HEK293T (cell line): ENCODE data around the gene AWAT2.

Source experiments
- CTCF ChIA-PET: fragments of 350-600 bp; formaldehyde crosslinking; extraction: SDS; loops from one replicate; lab custom pipeline; 2021; ENCODE audit warnings: antibody characterized with exemption, inconsistent platforms; lab: Yijun Ruan, JAX
- POLR2A ChIA-PET: fragments of 350-600 bp; formaldehyde crosslinking; extraction: SDS; loops from one replicate; lab custom pipeline; 2020; ENCODE audit warnings: antibody characterized with exemption, inconsistent platforms; lab: Yijun Ruan, JAX
- DNase-seq: peaks from one replicate; pipeline ENCODE4 v3.0.0; 2012; ENCODE audit warnings: mixed read lengths; ENCODE audit errors: extremely low spot score
- ARNT ChIP-seq: fragments of 450-650 bp; IDR thresholded peaks from 2 replicates; pipeline ENCODE4 v1.6.1; 2017; ENCODE audit warnings: mild to moderate bottlenecking
- BHLHE40 ChIP-seq: fragments of 450-650 bp; IDR thresholded peaks from 2 replicates; pipeline ENCODE4 v1.6.1; 2016; ENCODE audit warnings: mild to moderate bottlenecking, moderate library complexity, borderline replicate concordance
- CTBP1 ChIP-seq: fragments of 450-650 bp; IDR thresholded peaks from 2 replicates; pipeline ENCODE4 v1.6.1; 2016; ENCODE audit warnings: borderline replicate concordance
- ELF4 ChIP-seq: fragments of 450-650 bp; IDR thresholded peaks from 2 replicates; pipeline ENCODE4 v1.6.1; 2017; ENCODE audit warnings: antibody characterized with exemption
- FOXA1 ChIP-seq: fragments of 450-650 bp; IDR thresholded peaks from 2 replicates; pipeline ENCODE4 v1.6.1; 2016; ENCODE audit warnings: mild to moderate bottlenecking
- FOXK2 ChIP-seq: fragments of 450-650 bp; IDR thresholded peaks from 2 replicates; pipeline ENCODE4 v1.6.1; 2016; ENCODE audit warnings: mild to moderate bottlenecking
- FOXM1 ChIP-seq: fragments of 450-650 bp; IDR thresholded peaks from 2 replicates; pipeline ENCODE4 v1.6.1; 2017; ENCODE audit warnings: mild to moderate bottlenecking, borderline replicate concordance
- HDGF ChIP-seq: fragments of 450-650 bp; IDR thresholded peaks from 2 replicates; pipeline ENCODE4 v1.6.1; 2017; ENCODE audit warnings: antibody characterized with exemption, borderline replicate concordance
- L3MBTL2 ChIP-seq: fragments of 450-650 bp; conservative IDR thresholded peaks from 2 replicates; pipeline ENCODE4 v1.6.1; 2016; ENCODE audit warnings: mild to moderate bottlenecking
- LEF1 ChIP-seq: fragments of 450-650 bp; IDR thresholded peaks from 2 replicates; pipeline ENCODE4 v1.6.1; 2017; ENCODE audit warnings: mild to moderate bottlenecking, borderline replicate concordance
- NFRKB ChIP-seq: fragments of 450-650 bp; IDR thresholded peaks from 2 replicates; pipeline ENCODE4 v1.6.1; 2016; ENCODE audit warnings: mild to moderate bottlenecking, moderate library complexity
- PKNOX1 ChIP-seq: fragments of 450-650 bp; IDR thresholded peaks from 2 replicates; pipeline ENCODE4 v1.6.1; 2016
- SP1 ChIP-seq: fragments of 450-650 bp; IDR thresholded peaks from 2 replicates; pipeline ENCODE4 v1.6.1; 2017
- SUZ12 ChIP-seq: fragments of 450-650 bp; IDR thresholded peaks from 2 replicates; pipeline ENCODE4 v1.6.1; 2016; ENCODE audit warnings: mild to moderate bottlenecking
- TARDBP ChIP-seq: fragments of 450-650 bp; IDR thresholded peaks from 2 replicates; pipeline ENCODE4 v1.6.1; 2016
- ZNF384 ChIP-seq: fragments of 450-650 bp; IDR thresholded peaks from 2 replicates; pipeline ENCODE4 v1.6.1; 2016

Gene AWAT2

GRCh38 chrX:70034646-70035045, 15.1 kb downstream of the AWAT2 start:
- no peak for TF ChIP-seq ZNF384
- TF ChIP-seq FOXA1 = no peak
- no peak for TF ChIP-seq FOXK2
- TF ChIP-seq BHLHE40 = no peak
- no peak for TF ChIP-seq TARDBP
- TF ChIP-seq SP1 = no peak
- no peak for TF ChIP-seq CTBP1
- no peak for TF ChIP-seq NFRKB
- TF ChIP-seq SUZ12 = no peak
- TF ChIP-seq FOXM1 = no peak
- no peak for TF ChIP-seq PKNOX1
- TF ChIP-seq ELF4 = no peak
- no peak for TF ChIP-seq HDGF
- TF ChIP-seq ARNT = no peak
- no peak for TF ChIP-seq L3MBTL2
- TF ChIP-seq LEF1 = no peak
- POLR2A ChIA-PET = no interaction called here
- CTCF ChIA-PET = interaction anchor here (2.9 kb wide), 1 partner anchor 62 kb away, joined by 20 read pairs; no protein-coding TSS in a partner anchor
- DNase-seq = no peak

GRCh38 chrX:70033348-70034051, 16.2 kb downstream of the AWAT2 start:
- POLR2A ChIA-PET = no interaction called here
- TF ChIP-seq FOXK2 (no peak), CTBP1 (no peak), FOXA1 (no peak), ARNT (no peak), L3MBTL2 (no peak), SUZ12 (no peak)
- CTCF ChIA-PET = interaction anchor here (0.7 to 2.9 kb wide), 4 partner anchors 17 to 527 kb away, joined by 3 to 20 read pairs (median 4); no protein-coding TSS in a partner anchor
- peak; percentile 64 for DNase-seq

- TF ChIP-seq L3MBTL2 (no peak), FOXA1 (no peak), LEF1 (no peak), ARNT (no peak), ELF4 (no peak), ZNF384 (no peak), FOXM1 (no peak), NFRKB (no peak), HDGF (no peak), SUZ12 (no peak), FOXK2 (no peak), BHLHE40 (no peak)
- CTCF ChIA-PET = interaction anchor here (0.7 to 2.9 kb wide), 6 partner anchors 17 to 539 kb away, joined by 3 to 20 read pairs (median 4); partner anchors contain the start of gene IGBP1
- POLR2A ChIA-PET = no interaction called here
- no peak for DNase-seq
Observed at GRCh38 chrX:70032792-70033191, 16.9 kb downstream of the AWAT2 start.

- peak; percentile 77 for DNase-seq
Observed at GRCh38 chrX:70030301-70030767, 19.4 kb downstream of the AWAT2 start.

GRCh38 chrX:70029863-70030262, 19.9 kb downstream of the AWAT2 start:
- ChIA-PET CTCF (interaction anchor here (0.5 to 2.6 kb wide), 14 partner anchors 10 to 606 kb away, joined by 3 to 27 read pairs (median 5); partner anchors contain the start of gene IGBP1), POLR2A (interaction anchor here (1.5 to 1.9 kb wide), 2 partner anchors 104 to 605 kb away, joined by 3 to 5 read pairs; partner anchors contain the start of gene IGBP1)
- TF ChIP-seq FOXA1 (no peak), TARDBP (no peak), L3MBTL2 (no peak), SUZ12 (no peak), BHLHE40 (no peak), ZNF384 (no peak), CTBP1 (no peak), ELF4 (no peak), PKNOX1 (no peak), HDGF (no peak), NFRKB (no peak), ARNT (no peak), LEF1 (no peak), FOXK2 (no peak), SP1 (no peak)
- DNase-seq = no peak

More at GRCh38 chrX:70030301-70030767, 19.4 kb downstream of the AWAT2 start:
- ChIA-PET CTCF (interaction anchor here (0.6 to 2.6 kb wide), 13 partner anchors 9 to 606 kb away, joined by 3 to 27 read pairs (median 5); partner anchors contain the start of gene IGBP1), POLR2A (interaction anchor here (1.5 to 1.9 kb wide), 2 partner anchors 103 to 606 kb away, joined by 3 to 5 read pairs; partner anchors contain the start of gene IGBP1)
- TF ChIP-seq CTBP1 (no peak), ELF4 (no peak), NFRKB (no peak), FOXA1 (no peak), HDGF (no peak), SUZ12 (no peak), LEF1 (no peak), ZNF384 (no peak), BHLHE40 (no peak), ARNT (no peak), FOXM1 (no peak), FOXK2 (no peak), SP1 (no peak), L3MBTL2 (no peak), TARDBP (no peak), PKNOX1 (no peak)
